NB4 (cell line): ENCODE measurements around the gene MYL3.

Experiments
- POLR2A ChIP-seq: IDR thresholded peaks from 2 replicates; pipeline ENCODE4 v1.6.1; 2011; ENCODE audit warnings: mild to moderate bottlenecking; ENCODE audit not compliant: insufficient read length; ENCODE audit errors: extremely low read depth
- TF ChIP-seq, protein P1 (sequence below): IDR thresholded peaks from one replicate; pipeline ENCODE4 v1.5.1; 2012; ENCODE audit warnings: low read depth, low read length

DNA sequence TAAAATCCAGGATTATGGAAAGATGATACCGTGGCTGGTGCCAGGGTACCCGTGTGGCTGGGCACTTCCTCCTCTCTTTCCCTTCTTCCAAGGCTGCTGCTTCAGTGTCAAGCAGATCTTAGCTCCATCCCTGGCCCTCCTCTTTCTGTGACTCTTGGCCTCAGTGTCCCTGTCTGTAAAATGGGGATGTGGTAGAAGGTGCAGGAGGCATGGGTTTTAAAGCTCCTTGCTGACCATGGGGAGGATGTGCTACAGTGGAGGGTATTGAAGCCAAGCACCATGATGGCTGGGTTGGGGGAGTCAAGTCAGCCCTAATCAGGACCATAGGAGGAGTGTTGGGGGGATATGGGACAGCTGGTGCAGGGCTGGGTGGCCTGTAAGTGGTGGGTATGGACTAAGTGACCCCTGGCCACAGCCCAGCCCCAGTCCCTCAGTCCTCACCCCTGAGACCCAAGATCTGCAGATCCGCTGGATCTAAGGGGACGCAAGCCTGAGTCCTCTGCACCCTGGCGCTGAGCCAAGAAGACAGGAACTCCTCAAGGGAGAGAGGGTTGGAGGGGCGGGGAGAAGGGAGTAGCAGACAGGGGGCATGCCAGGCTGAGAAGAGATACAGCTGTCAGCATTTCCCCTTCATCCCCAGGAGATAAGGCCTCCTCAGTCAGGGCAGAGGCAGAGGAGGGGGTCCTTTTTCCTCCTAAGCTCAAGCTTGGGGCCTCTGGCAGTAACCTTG lies 26.3 kb upstream of the MYL3 start:
- no peak for TF ChIP-seq POLR2A
- TF ChIP-seq, protein P1, sequence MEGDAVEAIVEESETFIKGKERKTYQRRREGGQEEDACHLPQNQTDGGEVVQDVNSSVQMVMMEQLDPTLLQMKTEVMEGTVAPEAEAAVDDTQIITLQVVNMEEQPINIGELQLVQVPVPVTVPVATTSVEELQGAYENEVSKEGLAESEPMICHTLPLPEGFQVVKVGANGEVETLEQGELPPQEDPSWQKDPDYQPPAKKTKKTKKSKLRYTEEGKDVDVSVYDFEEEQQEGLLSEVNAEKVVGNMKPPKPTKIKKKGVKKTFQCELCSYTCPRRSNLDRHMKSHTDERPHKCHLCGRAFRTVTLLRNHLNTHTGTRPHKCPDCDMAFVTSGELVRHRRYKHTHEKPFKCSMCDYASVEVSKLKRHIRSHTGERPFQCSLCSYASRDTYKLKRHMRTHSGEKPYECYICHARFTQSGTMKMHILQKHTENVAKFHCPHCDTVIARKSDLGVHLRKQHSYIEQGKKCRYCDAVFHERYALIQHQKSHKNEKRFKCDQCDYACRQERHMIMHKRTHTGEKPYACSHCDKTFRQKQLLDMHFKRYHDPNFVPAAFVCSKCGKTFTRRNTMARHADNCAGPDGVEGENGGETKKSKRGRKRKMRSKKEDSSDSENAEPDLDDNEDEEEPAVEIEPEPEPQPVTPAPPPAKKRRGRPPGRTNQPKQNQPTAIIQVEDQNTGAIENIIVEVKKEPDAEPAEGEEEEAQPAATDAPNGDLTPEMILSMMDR, result no peak
